HG03432 (cell line): Measurements from ENCODE around the gene ATP11A.
"Not testable (repeated sequence)": the region's sequence is repeated elsewhere in the genome, so short reads cannot be mapped to it uniquely, and the experiment has no call there.

Source experiments
- ATAC-seq: cut with Tn5 transposase; IDR thresholded peaks from one replicate; pipeline ENCODE4 v1.9.1; 2021; ENCODE audit warnings: mild to moderate bottlenecking, moderate library complexity; ENCODE audit not compliant: unreplicated experiment

Gene ATP11A

DNA sequence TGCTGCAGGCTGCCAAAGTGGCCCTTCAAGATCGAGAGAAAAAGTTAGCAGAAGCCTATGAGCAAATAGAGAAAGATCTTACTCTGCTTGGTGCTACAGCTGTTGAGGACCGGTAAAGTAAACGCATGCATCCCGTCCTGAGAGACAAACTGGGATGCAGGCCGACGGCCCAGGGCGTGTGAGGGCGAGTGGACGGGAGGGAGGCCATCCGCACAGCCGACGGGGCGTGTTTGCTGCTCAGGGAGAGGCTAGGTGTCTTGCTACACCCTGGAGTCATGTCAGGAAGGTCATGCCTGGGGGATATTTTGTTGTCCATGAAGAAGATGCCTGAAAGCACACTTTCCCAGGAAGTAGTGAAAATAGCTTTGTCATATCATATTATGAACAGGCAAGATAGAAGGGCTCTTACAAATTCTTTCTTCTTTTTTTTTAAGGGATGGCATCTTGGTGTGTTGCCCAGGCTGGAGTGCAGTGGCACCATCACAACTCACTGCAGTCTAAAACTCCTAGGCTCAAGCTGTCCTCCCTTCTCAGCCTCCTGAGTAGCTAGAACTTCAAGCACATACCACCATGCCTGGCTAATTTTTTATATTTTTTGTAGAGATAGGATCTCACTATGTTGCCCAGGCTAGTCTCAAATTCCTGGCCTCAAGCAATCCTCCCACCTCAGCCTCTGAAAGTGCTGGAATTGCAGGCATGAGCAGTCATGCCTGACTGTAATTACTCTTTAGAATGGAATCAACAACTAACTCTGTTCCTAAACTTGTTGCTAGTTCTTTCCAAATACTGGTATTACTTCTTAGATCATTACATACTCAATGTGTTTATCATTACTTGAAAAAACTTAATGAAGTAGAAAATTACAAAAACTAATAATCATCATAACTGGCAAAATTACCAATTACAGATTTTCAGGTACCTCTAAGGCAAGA lies 161.5 kb downstream of the ATP11A start:
- no peak for ATAC-seq

DNA sequence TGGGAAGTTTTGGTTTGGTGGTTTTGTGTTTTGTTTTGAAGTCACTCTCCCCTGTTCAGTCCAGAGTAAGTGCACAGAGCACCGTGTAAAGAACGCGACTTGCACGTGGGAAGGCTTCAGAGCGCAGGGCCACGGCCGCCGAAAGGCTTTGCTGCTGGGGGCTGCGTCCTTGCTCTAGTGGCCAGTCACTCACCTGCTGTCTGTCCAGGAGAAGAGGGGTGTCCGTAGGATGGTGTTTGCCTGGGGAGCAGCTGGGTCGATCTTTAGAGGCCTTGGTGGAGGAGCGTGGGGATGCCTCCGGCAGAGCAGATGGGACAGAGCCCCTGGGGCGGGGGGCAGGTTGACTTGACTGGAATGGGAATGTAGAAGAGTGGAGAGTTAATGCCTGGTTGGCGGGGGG lies 162.6 kb downstream of the ATP11A start:
- no peak for ATAC-seq

DNA sequence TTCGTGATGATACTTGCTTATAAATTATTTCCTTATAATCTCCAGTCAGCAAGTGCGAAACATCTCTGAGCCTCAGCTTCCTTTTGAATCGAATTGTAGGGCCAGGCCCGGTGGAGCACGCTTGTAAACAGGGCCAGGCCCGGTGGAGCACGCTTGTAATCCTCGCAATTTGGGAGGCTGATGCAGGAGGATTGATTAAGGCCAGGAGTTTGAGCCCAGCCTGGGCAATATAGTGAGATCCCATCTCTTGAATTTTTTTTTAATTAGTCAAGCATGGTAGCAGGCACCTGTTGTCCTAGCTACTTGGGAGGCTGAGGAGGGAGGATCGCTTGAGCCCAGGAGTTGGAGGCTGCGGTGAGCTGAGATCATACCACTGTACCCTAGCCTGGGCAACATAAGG lies 163.0 kb downstream of the ATP11A start:
- no peak for ATAC-seq

DNA sequence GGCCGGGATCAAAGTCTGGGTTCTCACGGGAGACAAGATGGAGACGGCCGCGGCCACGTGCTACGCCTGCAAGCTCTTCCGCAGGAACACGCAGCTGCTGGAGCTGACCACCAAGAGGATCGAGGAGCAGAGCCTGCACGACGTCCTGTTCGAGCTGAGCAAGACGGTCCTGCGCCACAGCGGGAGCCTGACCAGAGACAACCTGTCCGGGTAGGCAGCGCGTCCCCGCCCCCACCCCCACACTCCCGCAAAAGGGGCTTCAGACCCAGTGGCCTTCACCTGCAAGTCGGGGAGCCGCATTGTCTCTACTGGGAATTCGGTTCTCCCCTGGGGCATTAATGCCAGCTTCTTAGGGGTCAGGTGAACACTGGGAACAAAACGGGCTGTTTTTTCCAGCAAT lies 164.5 kb downstream of the ATP11A start:
- no peak for ATAC-seq

DNA sequence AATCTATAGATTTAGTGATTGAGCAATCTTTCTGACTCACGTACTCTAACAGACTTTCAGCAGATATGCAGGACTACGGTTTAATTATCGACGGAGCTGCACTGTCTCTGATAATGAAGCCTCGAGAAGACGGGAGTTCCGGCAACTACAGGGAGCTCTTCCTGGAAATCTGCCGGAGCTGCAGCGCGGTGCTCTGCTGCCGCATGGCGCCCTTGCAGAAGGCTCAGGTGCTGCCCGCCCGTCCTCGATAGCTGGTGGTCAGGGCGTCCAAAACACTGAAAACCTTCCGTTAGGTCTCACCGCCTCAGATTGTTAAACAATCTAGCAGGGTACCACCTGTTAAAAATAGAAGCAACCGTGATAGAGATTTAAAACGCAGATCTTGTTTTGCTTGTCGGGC lies 166.0 kb downstream of the ATP11A start:
- no peak for ATAC-seq

DNA sequence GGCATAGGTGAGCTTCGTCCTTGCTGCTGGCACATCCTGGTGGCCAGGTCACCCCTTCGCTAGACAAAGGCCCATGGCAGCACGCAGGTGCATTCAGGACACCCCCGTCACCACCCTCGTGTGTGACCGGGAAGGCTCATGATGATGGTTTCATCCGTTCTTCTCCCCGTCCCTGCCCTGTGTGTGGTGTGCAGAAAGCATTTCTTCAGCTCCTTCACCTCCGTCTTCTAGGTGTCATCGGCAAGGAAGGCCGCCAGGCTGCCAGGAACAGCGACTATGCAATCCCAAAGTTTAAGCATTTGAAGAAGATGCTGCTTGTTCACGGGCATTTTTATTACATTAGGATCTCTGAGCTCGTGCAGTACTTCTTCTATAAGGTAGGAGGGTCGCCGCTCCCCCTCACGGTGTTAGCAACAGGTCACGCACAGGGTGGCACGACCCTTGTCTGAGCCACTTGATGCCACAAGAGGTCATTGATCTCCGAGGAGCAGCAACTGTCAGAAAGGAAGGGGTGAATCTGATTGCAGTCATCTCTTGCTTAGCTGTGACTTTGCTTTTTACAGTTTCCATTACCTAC lies 168.2 kb downstream of the ATP11A start:
- no peak for ATAC-seq

DNA sequence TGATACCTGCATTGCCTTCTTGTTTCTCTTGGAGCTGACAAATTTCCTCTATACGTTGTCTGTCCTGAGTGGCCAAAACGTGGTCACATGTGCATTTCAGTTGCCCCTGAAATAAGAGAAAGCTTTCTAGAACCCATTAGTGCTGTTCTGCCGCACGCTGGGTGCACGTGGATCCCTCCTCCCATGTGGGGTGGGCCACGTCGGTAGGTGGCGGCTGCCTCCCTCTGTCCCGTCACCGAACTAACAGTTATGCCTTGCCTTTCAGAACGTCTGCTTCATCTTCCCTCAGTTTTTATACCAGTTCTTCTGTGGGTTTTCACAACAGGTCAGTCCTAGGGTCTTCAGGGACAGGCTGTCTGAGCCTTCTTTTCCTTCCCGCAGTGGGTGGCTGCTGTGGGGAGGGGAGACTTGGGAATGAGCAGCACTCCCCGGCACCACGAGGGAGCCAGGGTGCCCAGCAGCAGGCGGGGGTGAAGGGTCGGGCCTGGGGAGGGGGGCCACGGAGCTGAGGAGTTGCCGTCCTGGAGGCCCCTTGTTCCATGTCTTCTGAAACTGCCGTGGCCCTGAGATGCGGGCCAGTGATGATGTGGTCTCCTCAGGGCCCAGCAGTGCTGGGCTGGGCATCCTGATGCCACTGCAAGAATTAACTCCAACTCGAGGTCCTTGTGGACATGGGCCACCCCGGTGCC lies 169.4 kb downstream of the ATP11A start:
- no peak for ATAC-seq

DNA sequence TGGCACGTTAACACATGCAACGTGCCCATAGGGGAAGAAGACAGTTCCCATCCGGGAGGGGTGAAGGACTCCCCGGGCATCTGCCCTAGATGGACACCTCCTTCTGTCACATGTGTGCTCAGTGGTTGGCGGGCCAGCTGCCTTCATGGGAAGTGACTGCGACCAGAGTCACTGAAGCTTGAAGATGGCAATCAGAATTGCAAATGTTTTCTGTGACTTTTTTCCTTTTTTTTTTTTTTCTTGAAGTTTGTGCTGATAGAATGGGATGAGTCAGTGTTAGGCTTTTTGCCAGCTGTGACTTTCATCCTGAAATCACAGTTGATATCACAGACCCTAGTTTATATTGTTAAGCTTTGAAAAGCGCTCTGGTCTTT lies 170.0 kb downstream of the ATP11A start:
- ATAC-seq, result peak; percentile 89

DNA sequence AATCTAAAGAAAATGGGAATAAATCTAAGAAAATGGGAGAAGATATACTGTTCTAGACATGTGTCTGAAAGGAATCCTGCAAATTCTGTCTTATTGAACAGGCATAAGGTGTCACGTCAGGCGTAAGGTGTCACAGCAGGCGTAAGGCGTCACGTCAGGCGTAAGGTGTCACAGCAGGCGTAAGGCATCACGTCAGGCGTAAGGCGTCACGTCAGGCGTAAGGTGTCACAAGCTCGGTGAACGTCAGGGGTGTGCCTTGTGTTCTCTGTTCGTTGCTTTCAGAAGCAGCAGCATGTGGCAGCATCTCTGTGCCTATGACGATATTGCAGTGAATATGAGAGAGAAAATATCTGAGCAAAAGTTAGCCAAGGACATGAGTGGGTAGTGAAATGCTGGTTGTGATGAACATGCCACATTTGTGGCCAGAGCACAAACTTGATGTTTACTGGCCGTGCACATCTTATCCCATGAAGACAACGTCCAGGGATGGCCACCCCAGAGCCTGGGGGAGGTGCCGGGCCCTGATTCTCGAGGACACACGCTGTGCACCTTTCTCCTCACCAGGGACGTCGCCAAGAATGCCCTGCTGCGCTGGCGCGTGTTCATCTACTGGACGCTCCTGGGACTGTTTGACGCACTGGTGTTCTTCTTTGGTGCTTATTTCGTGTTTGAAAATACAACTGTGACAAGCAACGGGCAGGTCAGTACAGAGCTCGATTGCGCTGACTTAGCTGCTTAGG lies 172.2 kb downstream of the ATP11A start:
- no peak for ATAC-seq

DNA sequence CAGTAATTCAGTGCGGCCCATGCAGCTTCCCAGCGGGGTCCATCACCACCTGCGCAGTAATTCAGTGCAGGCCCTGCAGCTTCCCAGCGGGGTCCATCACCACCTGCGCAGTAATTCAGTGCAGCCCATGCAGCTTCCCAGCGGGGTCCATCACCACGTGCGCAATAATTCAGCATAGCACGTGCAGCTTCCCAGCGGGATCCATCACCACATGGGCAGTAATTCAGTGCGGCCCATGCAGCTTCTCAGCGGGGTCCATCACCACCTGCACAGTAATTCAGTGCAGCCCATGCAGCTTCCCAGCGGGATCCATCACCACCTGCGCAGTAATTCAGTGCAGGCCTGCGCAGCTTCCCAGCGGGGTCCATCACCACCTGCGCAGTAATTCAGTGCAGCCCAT lies 173.5 kb downstream of the ATP11A start:
- not testable (repeated sequence) for ATAC-seq

DNA sequence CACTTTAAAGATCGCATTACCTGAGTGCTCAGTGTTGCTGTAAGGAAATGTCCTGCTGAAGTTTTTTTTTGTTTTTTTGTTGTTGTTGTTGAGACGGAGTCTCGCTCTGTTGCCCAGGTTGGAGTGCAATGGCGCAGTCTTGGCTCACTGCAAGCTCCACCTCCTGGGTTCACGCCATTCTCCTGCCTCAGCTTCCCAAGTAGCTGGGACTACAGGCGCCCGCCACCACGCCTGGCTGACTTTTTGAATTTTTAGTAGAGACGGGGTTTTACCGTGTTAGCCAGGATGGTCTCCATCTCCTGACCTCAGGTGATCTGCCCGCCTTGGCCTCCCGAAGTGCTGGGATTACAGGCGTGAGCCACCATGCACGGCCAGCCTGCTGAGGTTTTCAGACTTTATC lies 175.6 kb downstream of the ATP11A start:
- not testable (repeated sequence) for ATAC-seq

DNA sequence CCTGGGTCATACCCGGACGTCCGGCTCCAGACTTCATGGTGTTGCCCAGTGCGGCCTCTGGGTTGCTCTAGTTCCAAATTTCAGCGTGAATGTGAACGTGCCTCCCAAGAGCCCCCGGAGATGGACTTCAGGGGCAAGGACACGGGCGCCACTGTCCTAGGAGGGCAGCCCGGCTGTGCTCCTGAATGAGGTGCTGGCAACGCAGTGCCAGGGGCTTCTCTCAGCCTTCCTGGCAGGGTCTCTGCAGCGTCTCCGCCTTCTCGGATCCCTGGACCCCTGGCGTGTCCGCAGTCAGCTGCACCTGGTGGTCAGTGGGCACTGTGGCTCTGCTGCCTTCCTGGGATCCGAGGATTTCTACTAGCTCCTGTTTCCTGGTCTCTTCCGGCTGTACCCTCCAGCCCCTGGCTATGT lies 177.5 kb downstream of the ATP11A start:
- no peak for ATAC-seq

DNA sequence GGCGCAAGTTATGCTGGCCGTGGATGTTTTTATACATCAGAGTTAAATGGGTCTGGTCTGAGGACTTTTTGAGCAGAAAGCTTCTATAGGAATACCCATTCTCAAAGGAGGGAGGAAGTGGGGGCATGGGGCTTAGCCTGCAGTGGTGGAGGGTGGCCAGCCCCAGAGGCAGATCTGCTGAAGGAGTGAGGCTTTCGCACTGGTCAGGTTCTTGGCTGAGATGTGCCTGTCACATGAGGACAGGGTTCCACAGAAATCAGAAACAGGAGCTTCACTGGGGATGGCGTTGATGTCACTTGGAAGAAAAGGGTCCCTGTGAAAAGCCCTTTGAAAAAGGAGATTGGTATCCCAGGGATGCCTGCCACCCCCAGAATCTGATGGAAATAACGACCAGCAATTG lies 178.5 kb downstream of the ATP11A start:
- ATAC-seq, result no peak

DNA sequence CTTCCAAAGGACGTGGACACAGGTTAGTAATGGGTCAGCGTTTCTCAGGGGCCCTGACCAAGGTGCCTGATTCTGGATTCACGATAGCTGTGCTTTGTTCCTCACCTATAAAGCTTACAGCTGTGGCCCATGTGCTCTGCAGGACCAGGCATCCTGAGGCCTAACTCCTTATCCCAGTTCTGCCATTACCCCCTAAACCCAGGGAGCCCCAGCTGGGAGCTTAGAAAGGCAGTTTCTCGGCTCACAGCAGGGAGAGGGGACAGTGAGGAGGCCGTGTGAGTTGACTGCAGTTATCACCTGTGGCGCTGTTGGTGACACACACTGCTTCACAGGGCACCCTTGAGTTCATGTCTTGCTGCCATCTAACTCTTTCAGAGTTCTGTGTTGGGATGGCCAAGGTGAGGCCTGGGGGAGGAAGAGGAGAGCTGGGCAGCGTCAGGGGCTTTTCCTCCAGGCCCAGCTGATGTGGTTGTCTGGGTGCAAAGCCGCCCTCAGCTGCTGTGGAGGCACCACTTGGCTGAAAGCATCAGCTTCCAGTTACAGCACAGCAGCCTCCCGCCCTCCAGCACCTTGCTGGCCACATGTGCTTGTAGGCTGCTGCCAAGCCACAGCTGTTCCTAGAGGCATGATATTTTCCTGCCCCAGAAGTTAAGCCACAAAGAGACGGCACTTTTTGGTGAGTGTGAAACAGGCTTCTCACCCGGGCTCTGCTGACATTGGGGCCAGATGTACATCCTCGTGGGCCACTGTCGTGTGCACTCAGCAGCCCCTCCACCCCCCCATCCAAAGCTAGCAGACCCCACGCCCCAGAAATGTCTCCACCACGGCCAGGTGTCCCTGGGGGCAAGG lies 179.6 kb downstream of the ATP11A start:
- no peak for ATAC-seq

DNA sequence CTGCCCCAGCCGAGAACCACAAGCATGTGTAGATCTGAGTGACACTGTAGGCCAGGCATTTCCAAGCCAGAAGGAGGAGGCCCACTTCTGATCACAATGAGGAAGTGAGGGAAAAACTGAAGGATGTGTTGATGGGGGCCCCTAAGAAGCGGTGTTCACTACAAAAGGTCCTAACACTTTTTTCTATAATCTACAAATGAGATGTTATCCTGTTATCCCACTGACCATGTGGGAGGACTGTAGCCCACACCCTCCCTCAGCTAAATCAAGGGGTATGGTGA lies 180.2 kb downstream of the ATP11A start:
- ATAC-seq, result no peak

DNA sequence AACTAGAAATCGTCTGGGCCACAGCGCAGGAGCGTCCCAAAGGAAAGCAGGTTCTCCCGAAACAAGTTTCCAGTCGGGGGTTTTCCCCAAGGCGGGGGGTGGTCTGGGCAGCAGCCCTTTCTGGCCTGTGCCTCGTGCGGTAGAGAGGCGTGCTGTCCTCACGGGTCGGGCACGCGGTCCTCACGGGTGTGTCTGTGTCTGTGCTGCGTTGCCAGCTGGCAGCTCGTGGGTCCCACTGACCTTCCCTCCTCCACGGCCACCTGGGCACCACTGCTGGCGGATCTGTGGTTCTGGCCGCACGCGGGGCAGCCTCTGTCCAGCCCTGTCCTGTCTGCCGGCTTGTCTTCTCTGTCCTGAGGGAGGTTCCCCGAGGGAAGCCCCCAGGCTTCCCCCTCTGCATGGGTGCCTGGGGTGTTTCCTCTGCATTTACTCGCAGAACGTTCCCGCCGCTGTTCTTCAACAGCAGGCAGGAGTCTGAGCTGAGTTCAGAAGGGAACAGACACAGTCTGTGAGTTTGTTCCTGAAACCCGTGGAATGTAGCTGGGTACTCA lies 181.0 kb downstream of the ATP11A start:
- no peak for ATAC-seq

DNA sequence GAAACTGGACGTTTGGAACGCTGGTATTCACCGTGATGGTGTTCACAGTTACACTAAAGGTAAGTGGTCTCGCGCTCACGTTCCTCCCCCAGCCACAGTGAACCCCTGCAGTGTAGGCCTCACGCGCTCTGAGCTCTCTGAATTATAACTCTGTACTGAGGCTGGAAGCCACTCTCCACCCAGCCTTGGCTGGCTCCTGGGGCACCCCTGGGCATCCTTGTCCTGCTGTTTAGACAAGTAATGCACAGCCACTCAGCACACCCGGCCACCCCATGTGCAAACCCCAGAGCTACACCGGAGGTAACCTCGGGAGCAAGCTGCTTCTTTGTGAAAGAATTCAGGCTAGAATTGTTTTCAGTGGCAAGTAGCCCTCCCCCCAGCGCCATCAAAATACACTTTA lies 181.9 kb downstream of the ATP11A start:
- no peak for ATAC-seq

DNA sequence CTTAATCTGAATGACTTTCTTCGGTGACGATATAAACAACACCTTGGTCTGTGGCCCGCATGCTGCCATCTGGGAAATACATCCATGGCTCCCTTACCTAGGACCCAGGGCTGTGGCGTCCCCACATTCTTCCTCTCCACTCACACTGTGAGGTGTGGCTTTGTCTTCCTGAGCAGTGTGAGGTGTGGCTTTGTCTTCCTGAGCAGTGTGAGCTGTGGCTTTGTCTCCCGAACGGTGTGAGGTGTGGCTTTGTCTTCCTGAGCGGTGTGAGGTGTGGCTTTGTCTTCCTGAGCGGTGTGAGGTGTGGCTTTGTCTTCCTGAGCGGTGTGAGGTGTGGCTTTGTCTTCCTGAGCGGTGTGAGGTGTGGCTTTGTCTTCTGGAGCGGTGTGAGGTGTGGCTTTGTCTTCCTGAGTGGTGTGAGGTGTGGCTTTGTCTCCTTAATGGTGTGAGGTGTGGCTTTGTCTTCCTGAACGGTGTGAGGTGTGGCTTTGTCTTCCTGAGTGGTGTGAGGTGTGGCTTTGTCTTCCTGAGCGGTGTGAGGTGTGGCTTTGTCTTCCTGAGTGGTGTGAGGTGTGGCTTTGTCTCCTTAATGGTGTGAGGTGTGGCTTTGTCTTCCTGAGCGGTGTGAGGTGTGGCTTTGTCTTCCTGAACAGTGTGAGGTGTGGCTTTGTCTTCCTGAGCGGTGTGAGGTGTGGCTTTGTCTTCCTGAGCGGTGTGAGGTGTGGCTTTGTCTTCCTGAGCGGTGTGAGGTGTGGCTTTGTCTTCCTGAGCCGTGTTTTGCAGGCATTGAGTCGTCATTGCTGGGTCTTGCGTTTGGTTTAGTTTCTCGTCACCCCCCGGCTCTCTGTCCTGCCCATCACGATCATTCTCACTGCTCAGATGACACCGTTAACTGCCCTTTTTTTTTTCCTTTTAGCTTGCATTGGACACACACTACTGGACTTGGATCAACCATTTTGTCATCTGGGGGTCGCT lies 183.1 kb downstream of the ATP11A start:
- ATAC-seq, result peak; percentile 35
